Loucy (cell line): ENCODE measurements around the gene PLXNB2.

ENCODE experiments used
- CTCF ChIP-seq: fragments of 200-600 bp; sonication (generic); conservative IDR thresholded peaks from 2 replicates; pipeline ENCODE4 v1.5.1; 2014; ENCODE audit warnings: mild to moderate bottlenecking, antibody characterized with exemption, low read length
- EZH2phosphoT487 ChIP-seq: fragments of 200-600 bp; IDR thresholded peaks from 2 replicates; pipeline ENCODE4 v1.6.1; 2018; ENCODE audit warnings: antibody characterized with exemption, mild to moderate bottlenecking, moderate library complexity, borderline replicate concordance

- TF ChIP-seq CTCF (no peak), EZH2phosphoT487 (no peak)
Observed at GRCh38 chr22:50301581-50301991, 5.9 kb downstream of the PLXNB2 start.
